H1 (cell line): ENCODE measurements around the gene FERMT1. TPM values are rescaled to one million over a fixed set of nuclear protein-coding genes. Genes with fewer than 3 reads are reported as not detected.

Source experiments
- CTCF ChIA-PET: fragments of 300-600 bp; sonication (Branson Sonifier 250); formaldehyde crosslinking; loops from one replicate; lab custom pipeline; 2021; ENCODE audit not compliant: partially characterized antibody; lab: Charles Lee
- POLR2A ChIA-PET: fragments of 300-600 bp; sonication (Branson Sonifier 250); formaldehyde crosslinking; loops from one replicate; lab custom pipeline; 2021; ENCODE audit warnings: inconsistent platforms; ENCODE audit not compliant: partially characterized antibody; lab: Charles Lee
- DNase-seq, 2 experiments: peaks; one replicate each; pipeline versions ENCODE4 v3.0.0 to v3.0.0-alpha.2; 2010 to 2022; ENCODE audit warnings: low spot score in 2 of 2, low read depth in 1 of 2, mixed read lengths in 1 of 2
- FAIRE-seq: peaks from 2 replicates; lab custom pipeline; 2011; peaks lifted over from hg19 to GRCh38; lab: Jason Lieb, UNC
- H2AFZ ChIP-seq: 2 replicates; pipeline ENCODE4 v1.8.1; 2012; ENCODE audit warnings: low read length, inconsistent platforms
- H2AK5ac ChIP-seq: 2 replicates; pipeline ENCODE4 v1.6.1; 2013; ENCODE audit warnings: low read depth, low read length
- H2BK120ac ChIP-seq: replicated peaks from 2 replicates; pipeline ENCODE3; 2013; ENCODE audit warnings: low read depth, low read length, inconsistent platforms
- H2BK12ac ChIP-seq: 2 replicates; pipeline ENCODE4 v1.6.1; 2013; ENCODE audit warnings: low read depth, low read length
- H2BK15ac ChIP-seq: 2 replicates; pipeline ENCODE4 v1.6.1; 2013; ENCODE audit warnings: low read length
- H2BK20ac ChIP-seq: 2 replicates; pipeline ENCODE4 v1.6.1; 2013; ENCODE audit warnings: low read length
- H2BK5ac ChIP-seq: 2 replicates; pipeline ENCODE4 v1.6.1; 2013; ENCODE audit warnings: low read depth, low read length
- H3K14ac ChIP-seq: 2 replicates; pipeline ENCODE4 v1.6.1; 2013; ENCODE audit warnings: inconsistent platforms; ENCODE audit not compliant: insufficient read length
- H3K18ac ChIP-seq: 2 replicates; pipeline ENCODE4 v1.6.1; 2013; ENCODE audit warnings: low read length; ENCODE audit errors: extremely low read depth
- H3K23ac ChIP-seq: 2 replicates; pipeline ENCODE4 v1.6.1; 2013; ENCODE audit warnings: inconsistent platforms; ENCODE audit not compliant: insufficient read length
- H3K23me2 ChIP-seq: 2 replicates; pipeline ENCODE4 v1.6.1; 2013; ENCODE audit warnings: low read depth, low read length
- H3K27ac ChIP-seq: 2 replicates; pipeline ENCODE4 v1.6.1; 2011; ENCODE audit warnings: low read depth, low read length, inconsistent platforms
- H3K27me3 ChIP-seq, 4 experiments: replicated peaks in 1 of 4; 1 replicate in 1 of 4; 2 replicates in 3 of 4; pipeline versions ENCODE4 v1.6.1 to v1.8.1; 2011 to 2013; ENCODE audit warnings: low read length in 3 of 4, mild to moderate bottlenecking in 3 of 4, inconsistent platforms in 2 of 4, mixed read lengths in 2 of 4, moderate library complexity in 1 of 4; ENCODE audit not compliant: control insufficient read depth in 3 of 4, insufficient read depth in 3 of 4; ENCODE audit errors: extremely low read depth in 1 of 4
- H3K36me3 ChIP-seq, 4 experiments: 2 replicates each; pipeline versions ENCODE4 v1.6.1 to v1.8.1; 2011 to 2013; ENCODE audit warnings: mild to moderate bottlenecking in 4 of 4, low read length in 3 of 4, moderate library complexity in 2 of 4, control low read depth in 1 of 4, inconsistent platforms in 1 of 4; ENCODE audit not compliant: insufficient read depth in 4 of 4, control insufficient read depth in 2 of 4
- H3K4ac ChIP-seq: replicated peaks from 2 replicates; pipeline ENCODE3; 2013; ENCODE audit warnings: low read length, low read depth, mixed read lengths, inconsistent platforms; ENCODE audit not compliant: insufficient read length
- H3K4me1 ChIP-seq, 4 experiments: replicated peaks in 1 of 4; 1 replicate in 1 of 4; 2 replicates in 3 of 4; pipeline versions ENCODE4 v1.6.1 to v1.8.1; 2011 to 2013; ENCODE audit warnings: low read length in 3 of 4, inconsistent platforms in 2 of 4, mixed read lengths in 1 of 4; ENCODE audit not compliant: insufficient read depth in 4 of 4, control insufficient read depth in 3 of 4
- H3K4me2 ChIP-seq, 2 experiments: 2 replicates each; pipeline versions ENCODE4 v1.6.1 to v1.8.1; 2011 to 2013; ENCODE audit warnings: low read depth in 2 of 2, low read length in 2 of 2, control low read depth in 1 of 2, inconsistent platforms in 1 of 2, mild to moderate bottlenecking in 1 of 2; ENCODE audit not compliant: insufficient read depth in 1 of 2
- H3K4me3 ChIP-seq, 4 experiments: fragments of 200-600, 300-600 bp in 1 of 4; sonication (generic), shearing (Covaris generic), sonication (Bioruptor Twin) in 1 of 4; 2 replicates each; pipeline versions ENCODE4 v1.5.1 to v1.8.1; 2011 to 2016; ENCODE audit warnings: low read length in 4 of 4, low read depth in 3 of 4, control low read depth in 2 of 4, inconsistent platforms in 2 of 4, mild to moderate bottlenecking in 2 of 4, mixed read lengths in 1 of 4, moderate library complexity in 1 of 4; ENCODE audit not compliant: insufficient read depth in 2 of 4; ENCODE audit errors: extremely low read depth in 1 of 4
- H3K56ac ChIP-seq: replicated peaks from 2 replicates; pipeline ENCODE3; 2013; ENCODE audit warnings: low read depth, mild to moderate bottlenecking, mixed read lengths, low read length, inconsistent platforms; ENCODE audit not compliant: insufficient read length
- H3K79me1 ChIP-seq: 2 replicates; pipeline ENCODE4 v1.6.1; 2013; ENCODE audit warnings: low read depth, low read length, control low read depth
- H3K79me2 ChIP-seq, 2 experiments: 2 replicates each; pipeline versions ENCODE4 v1.6.1 to v1.8.1; 2012 to 2013; ENCODE audit warnings: low read length in 2 of 2, mild to moderate bottlenecking in 2 of 2, inconsistent platforms in 1 of 2; ENCODE audit not compliant: insufficient read depth in 2 of 2, control insufficient read depth in 1 of 2
- H3K9ac ChIP-seq, 4 experiments: replicated peaks in 1 of 4; 1 replicate in 1 of 4; 2 replicates in 3 of 4; pipeline versions ENCODE4 v1.6.1 to v1.8.1; 2011 to 2013; ENCODE audit warnings: low read depth in 3 of 4, low read length in 3 of 4, control low read depth in 2 of 4, mild to moderate bottlenecking in 2 of 4, moderate library complexity in 2 of 4, inconsistent platforms in 1 of 4; ENCODE audit errors: extremely low read depth in 1 of 4
- H3K9me3 ChIP-seq, 2 experiments: 2 replicates each; pipeline versions ENCODE4 v1.6.1 to v1.8.1; 2012 to 2013; ENCODE audit warnings: mild to moderate bottlenecking in 2 of 2, moderate library complexity in 2 of 2, control low read depth in 1 of 2, inconsistent platforms in 1 of 2, low read depth in 1 of 2, low read length in 1 of 2, mixed read lengths in 1 of 2; ENCODE audit not compliant: insufficient read depth in 2 of 2
- H4K20me1 ChIP-seq, 2 experiments: replicated peaks in 1 of 2; 2 replicates each; pipeline versions ENCODE3 to v1.8.1; 2011 to 2013; ENCODE audit warnings: inconsistent platforms in 2 of 2, low read length in 2 of 2, mild to moderate bottlenecking in 1 of 2; ENCODE audit not compliant: insufficient read depth in 2 of 2, control insufficient read depth in 1 of 2
- H4K5ac ChIP-seq: 2 replicates; pipeline ENCODE4 v1.6.1; 2013; ENCODE audit warnings: low read length, low read depth, mixed read lengths, inconsistent platforms; ENCODE audit not compliant: insufficient read length
- H4K8ac ChIP-seq: 2 replicates; pipeline ENCODE4 v1.8.0; 2013; ENCODE audit warnings: mild to moderate bottlenecking, moderate library complexity, low read length, inconsistent platforms; ENCODE audit not compliant: insufficient read depth; ENCODE audit errors: extremely low read depth
- H4K91ac ChIP-seq: replicated peaks from 2 replicates; pipeline ENCODE3; 2013; ENCODE audit warnings: low read length, mixed read lengths, inconsistent platforms; ENCODE audit not compliant: insufficient read length
- BACH1 ChIP-seq: IDR thresholded peaks from 2 replicates; pipeline ENCODE4 v1.6.1; 2012; ENCODE audit warnings: low read length, improper control_type of control experiment
- BCL11A ChIP-seq, 2 experiments: IDR thresholded peaks; one replicate each; pipeline ENCODE4 v1.6.1; 2011; ENCODE audit warnings: low read depth in 2 of 2, low read length in 2 of 2, mild to moderate bottlenecking in 2 of 2
- EGR1 ChIP-seq: IDR thresholded peaks from 2 replicates; pipeline ENCODE4 v1.6.1; 2011; ENCODE audit warnings: low read depth, low read length, borderline replicate concordance
- KDM1A ChIP-seq: fragments of 200-600, 300-600 bp; sonication (generic); IDR thresholded peaks from 2 replicates; pipeline ENCODE4 v1.7.1; 2016; ENCODE audit warnings: mild to moderate bottlenecking, low read length, borderline replicate concordance
- NANOG ChIP-seq: IDR thresholded peaks from 2 replicates; pipeline ENCODE4 v1.6.1; 2011; ENCODE audit warnings: low read length, low read depth, mild to moderate bottlenecking, inconsistent platforms; ENCODE audit not compliant: insufficient read depth, poor library complexity, severe bottlenecking
- PHF8 ChIP-seq: fragments of 200-600 bp; sonication (generic); conservative IDR thresholded peaks from 2 replicates; pipeline ENCODE4 v1.7.1; 2012; ENCODE audit warnings: low read depth, mild to moderate bottlenecking, inconsistent platforms, low read length, moderate library complexity
- SIN3A ChIP-seq, 2 experiments: IDR thresholded peaks in 1 of 2; conservative IDR thresholded peaks in 1 of 2; 2 replicates each; pipeline ENCODE4 v1.6.1; 2011 to 2012; ENCODE audit warnings: low read length in 2 of 2, improper control_type of control experiment in 1 of 2, low read depth in 1 of 2, mild to moderate bottlenecking in 1 of 2
- SRF ChIP-seq: IDR thresholded peaks from 2 replicates; pipeline ENCODE4 v1.6.1; 2011; ENCODE audit warnings: mild to moderate bottlenecking, low read depth, low read length, moderate library complexity
- WGBS, 2 experiments: shearing (Covaris generic) in 1 of 2; methylation state at CpG; one replicate each; pipeline versions ENCODE4 v1.1.6 to v1.1.7; 2013 to 2015; ENCODE audit warnings: low lambda C conversion rate in 2 of 2, mixed read lengths in 2 of 2, inconsistent platforms in 1 of 2, low coverage in 1 of 2, missing lambda C conversion rate in 1 of 2; ENCODE audit not compliant: insufficient replicate concordance in 2 of 2, insufficient coverage in 1 of 2, insufficient read length in 1 of 2; ENCODE audit errors: extremely low coverage in 1 of 2, missing lambda C conversion rate in 1 of 2; 5-methylcytosine and 5-hydroxymethylcytosine counted together
- polyA plus RNA-seq, 7 experiments: library from polyadenylated mRNA; depleted of rRNA in 3 of 7; stranded (reverse) in 5 of 7; unstranded in 2 of 7; fragments of >200 nt in 5 of 7; fragments of 200-250 nt in 2 of 7; gene quantifications; 1 replicate in 5 of 7; 2 replicates in 1 of 7; 4 replicates in 1 of 7; pipeline versions ENCODE4 v1.2.1 to v1.2.3, GENCODE V29; 2011 to 2013; ENCODE audit warnings: missing spikeins in 2 of 7, mixed read lengths in 2 of 7
- total RNA-seq: library from RNA; stranded (reverse); fragmentation: NEBNext Ultra II Directional; extraction: Animal tissue kit (Norgen Biotek cat#: 25700); gene quantifications from 2 replicates; pipeline ENCODE4 v1.2.1, GENCODE V29; 2021
- TF ChIP-seq, protein P1 (sequence below): IDR thresholded peaks from 2 replicates; pipeline ENCODE4 v1.6.1; 2011; ENCODE audit warnings: low read length, improper control_type of control experiment

Gene FERMT1
- total and polyA plus RNA-seq, 2 of the 8 experiments (the other 6 are each of a cell fraction or from before 2014, with no cell fraction given), result 4.2 to 17.8 TPM

DNA sequence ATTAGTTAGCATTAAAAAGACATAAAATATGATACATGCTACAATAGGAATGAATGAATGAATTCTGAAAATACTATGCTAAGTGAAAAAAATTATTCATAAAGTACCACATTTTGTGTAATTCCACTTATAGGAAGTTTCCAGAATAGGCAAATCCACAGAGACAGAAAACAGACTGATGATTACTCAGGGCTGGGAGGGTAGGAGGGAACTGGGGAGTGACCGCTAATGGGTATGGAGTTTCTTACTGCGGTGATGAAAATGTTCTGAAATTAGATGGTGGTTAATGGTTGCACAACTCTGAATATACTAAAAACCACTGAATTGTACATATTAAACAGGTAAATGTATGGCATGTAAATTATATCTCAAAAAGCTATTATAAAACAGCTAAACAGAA, 22.6 kb downstream of the FERMT1 start:
- Histone ChIP-seq H3K27ac (no peak overlapping the region), H2AK5ac (no peak overlapping the region), H4K20me1 (no peaks in the 10 kb centered on the region), H4K91ac (no peak overlapping the region), H3K18ac (no peak overlapping the region), H3K4me3 (no peak overlapping the region), H2BK20ac (no peak overlapping the region), H3K36me3 (peaks cover 2 to 16% (median 3%) of the 10 kb centered on the region in 4 experiments; a peak in 5 of 8 replicates), H3K79me1 (no peaks in the 10 kb centered on the region), H2BK5ac (no peak overlapping the region), H4K5ac (no peak overlapping the region), H3K14ac (no peak overlapping the region), H3K4ac (no peak overlapping the region), H3K4me1 (no peaks in the 10 kb centered on the region), H2BK12ac (no peak overlapping the region), H3K9me3 (no peaks in the 10 kb centered on the region), H2BK120ac (no peak overlapping the region), H4K8ac (no peak overlapping the region), H3K79me2 (no peaks in the 10 kb centered on the region), H3K27me3 (no peaks in the 10 kb centered on the region), H3K56ac (no peak overlapping the region), H3K9ac (no peak overlapping the region), H3K23me2 (no peaks in the 10 kb centered on the region), H3K4me2 (no peak overlapping the region), H2AFZ (no peak overlapping the region), H3K23ac (no peak overlapping the region), H2BK15ac (no peak overlapping the region)
- FAIRE-seq (no peak), DNase-seq (no peak)
- TF ChIP-seq BACH1, result no peak
- no peak for TF ChIP-seq KDM1A
- no peak for TF ChIP-seq EGR1
- TF ChIP-seq BCL11A (IDR thresholded peaks at IDR 0.05; ENCODE audit: low read depth in 2 of 2, low read length in 2 of 2), result no peak
- TF ChIP-seq PHF8, result no peak
- TF ChIP-seq SRF, result no peak
- TF ChIP-seq NANOG, result no peak
- TF ChIP-seq, protein P1, sequence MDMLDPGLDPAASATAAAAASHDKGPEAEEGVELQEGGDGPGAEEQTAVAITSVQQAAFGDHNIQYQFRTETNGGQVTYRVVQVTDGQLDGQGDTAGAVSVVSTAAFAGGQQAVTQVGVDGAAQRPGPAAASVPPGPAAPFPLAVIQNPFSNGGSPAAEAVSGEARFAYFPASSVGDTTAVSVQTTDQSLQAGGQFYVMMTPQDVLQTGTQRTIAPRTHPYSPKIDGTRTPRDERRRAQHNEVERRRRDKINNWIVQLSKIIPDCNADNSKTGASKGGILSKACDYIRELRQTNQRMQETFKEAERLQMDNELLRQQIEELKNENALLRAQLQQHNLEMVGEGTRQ, result no peak
- TF ChIP-seq SIN3A (conservative IDR thresholded peaks at IDR 0.05 in 1 of 2, IDR thresholded peaks at IDR 0.05 in 1 of 2; ENCODE audit: low read depth in 1 of 2, low read length in 2 of 2), result no peak
- CTCF ChIA-PET, result no interaction called here
- 90% methylated on average over 2 of the region's 2 CpGs; no CpG with 5 or more reads in 1 of the 2 experiments for WGBS, 2 experiments
- POLR2A ChIA-PET, result no interaction called here
